Suppressor macrophage treated with lipopolysaccharide for 4 hours (primary cell): ENCODE measurements around the gene PRDM5.
"Not testable (repeated sequence)": the region's sequence is repeated elsewhere in the genome, so short reads cannot be mapped to it uniquely, and the experiment has no call there.

Source experiments
- DNase-seq: peaks from one replicate; pipeline ENCODE4 v3.0.0-alpha.2; 2020

PRDM5 gene

DNA sequence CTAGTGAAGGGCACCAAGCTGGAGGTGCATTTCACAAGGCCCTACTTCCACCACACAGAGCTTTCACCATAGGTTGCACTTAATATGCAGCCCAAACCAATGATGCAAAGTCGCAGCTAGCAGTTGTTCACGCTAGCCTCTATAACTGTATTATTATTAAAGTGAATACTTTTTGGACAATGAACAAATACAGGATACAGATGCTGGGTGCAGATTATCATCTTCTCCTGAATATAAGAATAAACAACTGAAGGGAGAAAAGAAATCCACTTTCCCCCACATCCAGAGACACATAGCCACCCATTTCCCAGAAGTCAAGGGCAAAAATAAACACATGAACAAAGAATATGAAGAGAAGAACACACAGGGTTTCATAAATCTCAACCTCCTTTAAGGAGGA is 107.2 kb downstream of the PRDM5 start:
- no peak for DNase-seq

DNA sequence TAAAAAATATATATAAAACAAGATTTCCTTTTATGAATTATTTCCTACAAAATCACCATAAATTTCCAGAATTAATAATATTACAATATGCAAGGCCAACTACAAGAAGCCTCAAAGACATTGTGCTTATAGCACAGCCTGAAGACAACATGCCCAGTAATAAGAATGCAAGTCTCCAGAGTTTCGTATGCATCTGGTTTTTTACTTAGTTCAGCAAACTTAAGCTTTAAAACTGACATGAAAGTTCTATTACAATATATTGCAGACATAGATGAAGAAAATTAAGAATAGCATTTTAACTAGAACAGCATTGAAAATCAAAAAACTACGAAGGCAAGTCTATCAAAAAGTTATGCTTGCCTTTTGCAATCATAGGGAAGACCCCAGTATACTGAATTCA is 107.6 kb downstream of the PRDM5 start:
- DNase-seq = no peak

DNA sequence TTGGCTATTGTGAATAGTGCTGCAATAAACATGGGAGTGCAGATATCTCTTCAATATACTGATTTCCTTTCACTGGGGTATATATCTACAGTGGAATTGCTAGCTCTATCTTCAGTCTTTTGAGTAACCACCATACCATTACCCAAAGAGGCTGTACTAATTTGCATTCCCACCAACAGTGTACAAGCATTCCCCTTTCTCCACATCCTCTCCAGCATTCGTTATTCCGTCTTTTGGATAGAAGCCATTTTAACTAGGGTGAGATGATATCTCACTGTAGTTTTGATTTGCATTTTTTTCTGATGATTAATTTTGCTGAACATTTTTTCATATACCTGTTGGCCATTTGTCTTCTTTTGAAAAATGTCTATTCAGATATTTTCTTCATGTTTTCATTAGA is 110.3 kb downstream of the PRDM5 start:
- no peak for DNase-seq

DNA sequence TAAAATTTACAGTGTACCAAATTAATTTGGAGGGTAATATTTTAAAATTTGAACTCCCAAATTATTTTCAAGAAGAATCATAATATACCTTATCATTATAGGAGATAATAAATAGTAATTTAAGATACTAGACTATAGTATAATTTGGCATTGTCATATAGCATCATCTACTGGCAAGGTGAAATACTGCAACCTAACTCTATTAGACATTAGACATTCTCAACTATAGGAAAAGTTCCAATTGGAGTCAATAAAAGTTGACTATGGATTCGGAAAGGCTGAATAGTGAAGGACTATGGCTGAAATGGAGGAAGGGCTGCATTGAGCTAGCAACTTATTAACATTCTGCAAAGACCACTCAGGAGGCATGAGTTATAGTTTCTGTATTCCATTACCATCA is 113.0 kb downstream of the PRDM5 start:
- peak; percentile 28 for DNase-seq

- DNase-seq = no peak
Measured at GRCh38 chr4:120808475-120809141, 113.9 kb downstream of the PRDM5 start.

GRCh38 chr4:120801137-120801758 is 121.3 kb downstream of the PRDM5 start:
- DNase-seq = no peak

- DNase-seq = no peak
Measured at GRCh38 chr4:120798570-120798969, 124.0 kb downstream of the PRDM5 start.

DNA sequence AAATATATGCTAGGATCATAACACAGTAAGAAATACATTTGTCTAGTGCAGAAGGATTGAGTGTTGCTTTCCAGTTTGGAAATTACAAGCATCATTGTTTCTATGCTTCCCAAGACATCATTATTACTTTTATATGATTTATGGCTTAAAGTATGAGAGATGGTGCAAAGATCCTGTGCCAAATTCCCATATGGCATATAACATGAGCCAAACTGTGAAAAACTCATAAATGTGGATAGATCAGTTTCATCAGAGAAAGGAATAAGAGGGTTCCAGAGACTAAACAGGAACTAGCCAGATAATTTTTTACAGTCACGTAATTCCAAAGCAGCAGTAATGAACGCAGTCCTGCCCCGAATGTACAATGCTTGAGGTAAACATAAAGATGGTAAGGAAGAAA is 126.3 kb downstream of the PRDM5 start:
- no peak for DNase-seq

GRCh38 chr4:120785202-120785601 is 137.3 kb downstream of the PRDM5 start:
- no peak for DNase-seq

DNA sequence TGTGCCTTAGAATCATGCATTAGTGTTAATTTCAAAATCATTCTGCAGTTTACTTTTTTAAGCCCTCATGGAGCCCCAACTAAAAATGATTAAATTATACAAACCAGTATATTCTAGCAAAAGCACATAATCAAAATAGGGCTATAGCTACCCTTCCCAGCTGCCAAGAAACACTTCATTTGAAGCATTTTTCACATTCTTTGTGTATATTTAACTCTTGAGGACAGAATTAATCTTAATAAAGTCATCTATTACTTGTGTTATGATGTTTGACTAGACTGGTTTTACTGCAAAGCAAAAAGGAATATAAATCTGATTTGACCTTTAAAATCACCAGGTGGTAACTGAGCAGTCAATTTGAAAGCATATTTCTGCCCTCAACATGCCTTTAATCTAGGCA is 145.1 kb downstream of the PRDM5 start:
- no peak for DNase-seq

DNA sequence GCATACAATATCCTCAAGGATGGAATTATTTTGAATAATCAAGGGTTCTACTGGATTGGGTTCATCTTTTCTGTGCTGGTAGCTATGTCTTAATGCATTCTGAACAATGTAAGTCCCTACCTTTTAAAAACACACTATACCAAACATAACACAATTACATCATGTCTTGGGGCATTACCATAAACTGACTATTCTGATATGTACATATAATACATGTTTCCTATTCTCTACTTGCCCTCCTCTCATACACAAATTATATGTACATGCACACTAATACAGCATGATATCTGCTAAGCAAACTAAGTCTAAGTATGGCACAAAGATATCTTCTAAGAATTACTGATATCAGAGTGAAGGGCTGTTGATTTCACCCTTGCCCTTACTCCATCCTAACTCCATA is 147.1 kb downstream of the PRDM5 start:
- DNase-seq = no peak

DNA sequence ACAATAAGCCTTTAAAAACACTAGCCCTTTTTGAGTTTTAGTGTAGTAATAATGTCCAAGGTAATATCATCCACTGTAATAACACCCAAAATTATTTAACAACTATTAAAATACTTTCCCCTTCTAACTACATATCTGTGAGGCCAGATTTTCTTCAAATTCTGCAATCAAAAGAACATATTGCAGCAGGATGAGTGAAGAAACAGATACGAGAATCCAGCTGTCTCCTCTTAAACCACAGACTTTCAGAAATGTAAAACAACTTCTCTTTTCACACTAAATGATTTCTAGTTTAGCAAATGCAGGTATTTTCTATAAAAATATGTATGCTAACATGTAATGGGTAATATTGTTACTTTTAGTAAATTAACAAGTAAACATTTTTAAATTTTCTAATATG is 148.9 kb downstream of the PRDM5 start:
- DNase-seq = peak; percentile 11

DNA sequence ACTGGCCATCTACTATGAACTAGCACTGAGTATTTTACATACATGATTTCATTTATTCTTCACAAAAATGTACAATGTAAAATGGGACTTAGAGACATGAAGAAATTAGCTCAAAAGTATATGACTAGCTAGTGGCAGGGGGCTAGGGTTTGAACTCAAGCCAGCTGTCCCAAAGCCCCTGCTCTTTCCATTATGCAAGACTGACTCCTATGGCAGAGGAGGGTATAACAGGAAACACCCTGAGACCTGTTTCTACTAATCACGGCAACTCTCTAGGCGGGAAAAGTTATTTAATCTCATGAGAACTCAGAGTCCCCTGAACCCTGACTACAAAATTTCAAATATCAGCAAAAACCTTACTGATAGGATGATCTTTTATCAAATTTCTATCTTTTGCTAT is 150.6 kb downstream of the PRDM5 start:
- DNase-seq = no peak

- DNase-seq = no peak
Measured at GRCh38 chr4:120770897-120771296, 151.6 kb downstream of the PRDM5 start.

DNA sequence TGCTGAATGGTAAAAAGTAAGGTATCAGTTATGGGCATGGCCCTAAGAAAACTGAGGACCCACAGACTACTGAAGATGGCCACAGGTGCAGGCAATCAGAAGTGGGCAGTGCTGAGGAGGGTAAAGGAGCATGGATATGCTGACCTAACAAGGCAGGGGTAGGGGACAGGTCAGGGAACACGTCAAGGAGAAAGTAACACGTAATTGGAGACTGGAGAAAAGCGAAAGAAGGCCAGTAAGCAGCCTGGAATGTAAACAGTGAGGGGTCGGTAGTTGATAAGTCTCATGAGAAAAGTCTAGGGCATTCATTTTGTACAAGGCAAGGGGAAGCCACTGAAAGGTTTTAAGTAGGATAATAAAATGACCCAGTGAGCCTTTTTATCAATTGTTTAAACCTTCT is 153.3 kb downstream of the PRDM5 start:
- DNase-seq = no peak

- DNase-seq = no peak
Measured at GRCh38 chr4:120765260-120765680, 157.3 kb downstream of the PRDM5 start.

DNA sequence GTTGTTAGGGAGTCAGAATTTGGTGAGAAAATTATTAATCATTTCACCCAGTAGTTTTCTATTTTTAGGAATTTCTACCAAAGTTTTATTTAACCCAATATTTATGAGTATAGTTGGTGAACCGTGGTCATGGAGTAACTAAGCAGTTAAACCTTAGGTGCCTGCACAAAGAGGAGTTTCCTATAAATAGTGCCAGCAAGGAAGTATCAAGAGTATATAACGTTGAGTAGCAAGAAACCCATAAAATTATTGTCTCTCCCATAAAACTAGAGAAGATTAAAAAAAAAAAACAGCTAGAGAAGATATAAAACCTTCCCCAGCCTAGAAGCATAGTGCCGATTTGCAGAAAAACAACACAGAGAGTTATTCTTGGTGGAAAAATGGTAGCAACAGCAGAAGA is 158.9 kb downstream of the PRDM5 start:
- DNase-seq = no peak

- DNase-seq = no peak
Measured at GRCh38 chr4:120761070-120761469, 161.5 kb downstream of the PRDM5 start.

DNA sequence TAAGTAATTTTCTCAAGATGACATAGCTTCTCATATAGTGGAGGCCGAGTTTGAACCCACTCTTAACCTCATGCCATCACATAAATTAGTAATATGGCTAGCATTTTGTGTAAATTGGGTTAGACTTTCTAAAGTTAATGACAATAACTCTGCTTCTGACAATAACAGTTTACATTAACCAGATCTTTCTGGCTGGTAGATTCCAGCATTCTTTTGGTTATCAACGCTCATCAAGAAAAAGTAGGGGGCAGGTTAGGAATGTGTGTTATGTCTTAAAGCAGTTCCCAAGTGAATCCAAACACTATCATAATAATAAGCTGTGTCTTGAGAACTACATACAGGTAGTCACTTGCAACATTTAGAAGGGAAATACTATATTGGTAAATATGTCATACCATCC is 162.5 kb downstream of the PRDM5 start:
- DNase-seq = no peak

GRCh38 chr4:120755864-120756263 is 166.7 kb downstream of the PRDM5 start:
- DNase-seq = no peak

DNA sequence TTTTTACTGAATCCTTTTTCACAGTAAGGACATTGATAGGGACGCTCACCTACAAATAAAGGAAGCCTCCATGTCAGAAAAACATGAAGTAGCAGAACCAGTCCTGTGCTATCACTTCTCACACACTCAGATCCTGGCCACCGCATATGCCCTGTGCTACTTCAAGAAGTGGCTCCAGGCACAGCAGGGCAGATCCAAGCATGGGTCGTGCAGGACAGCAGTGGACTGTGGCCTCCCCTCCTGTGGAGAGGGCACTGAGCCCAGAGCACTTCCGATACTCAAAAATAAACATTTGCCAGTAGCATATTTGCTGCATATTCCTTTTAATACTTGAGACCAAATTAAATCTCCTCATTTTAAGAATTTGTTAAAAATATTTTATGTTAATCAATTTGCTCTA is 167.9 kb downstream of the PRDM5 start:
- no peak for DNase-seq

DNA sequence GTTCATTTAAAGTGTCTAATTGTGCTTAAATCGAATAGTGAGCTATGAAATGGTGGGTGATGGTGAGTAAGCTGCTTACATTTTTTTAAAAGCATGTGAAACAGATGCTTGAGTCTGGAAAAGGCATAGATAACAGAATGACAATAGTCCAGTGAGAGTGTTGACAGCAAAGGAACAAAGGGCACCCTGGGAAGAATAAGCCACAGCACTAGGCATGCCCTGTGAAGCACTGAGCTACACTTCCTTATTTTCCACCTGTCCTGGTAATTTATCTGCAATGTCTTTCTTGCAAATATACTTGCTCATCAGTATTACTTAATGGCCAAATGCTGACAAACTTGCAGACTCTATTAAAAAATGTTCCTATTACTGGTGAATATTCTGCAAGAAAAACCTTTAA is 168.7 kb downstream of the PRDM5 start:
- DNase-seq = no peak

GRCh38 chr4:120750152-120750525 is 172.4 kb downstream of the PRDM5 start:
- DNase-seq = no peak

- no peak for DNase-seq
Measured at GRCh38 chr4:120749445-120750151, 172.9 kb downstream of the PRDM5 start.

DNA sequence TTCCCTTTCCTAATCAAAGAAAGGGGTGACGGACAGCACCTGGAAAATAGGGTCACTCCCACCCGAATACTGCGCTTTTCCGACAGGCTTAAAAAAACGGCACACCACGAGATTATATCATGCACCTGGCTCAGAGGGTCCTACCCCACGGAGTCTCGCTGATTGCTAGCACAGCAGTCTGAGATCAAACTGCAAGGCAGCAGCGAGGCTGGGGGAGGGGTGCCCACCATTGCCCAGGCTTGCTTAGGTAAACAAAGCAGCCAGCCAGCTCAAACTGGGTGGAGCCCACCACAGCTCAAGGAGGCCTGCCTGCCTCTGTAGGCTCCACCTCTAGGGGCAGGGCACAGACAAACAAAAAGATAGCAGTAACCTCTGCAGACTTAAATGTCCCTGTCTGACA is 180.9 kb downstream of the PRDM5 start:
- not testable (repeated sequence) for DNase-seq
